ENCODE results near the gene BANF2.
"Not testable (repeated sequence)": the region's sequence is repeated elsewhere in the genome, so short reads cannot be mapped to it uniquely, and the experiment has no call there.

The BANF2 gene

GRCh38 chr20:17699931-17700351 lies at the start of gene BANF2:
Gene BANF2 (plus strand): TSS chr20:17699966. CDS start chr20:17725026, 25,060 bp downstream.
- DNase-seq (ENCODE audit: low spot score), result no peak

- DNase-seq (ENCODE audit: low spot score), result no peak
These were observed 49.3 kb upstream of the BANF2 start for GRCh38 chr20:17650301-17651128.

DNA sequence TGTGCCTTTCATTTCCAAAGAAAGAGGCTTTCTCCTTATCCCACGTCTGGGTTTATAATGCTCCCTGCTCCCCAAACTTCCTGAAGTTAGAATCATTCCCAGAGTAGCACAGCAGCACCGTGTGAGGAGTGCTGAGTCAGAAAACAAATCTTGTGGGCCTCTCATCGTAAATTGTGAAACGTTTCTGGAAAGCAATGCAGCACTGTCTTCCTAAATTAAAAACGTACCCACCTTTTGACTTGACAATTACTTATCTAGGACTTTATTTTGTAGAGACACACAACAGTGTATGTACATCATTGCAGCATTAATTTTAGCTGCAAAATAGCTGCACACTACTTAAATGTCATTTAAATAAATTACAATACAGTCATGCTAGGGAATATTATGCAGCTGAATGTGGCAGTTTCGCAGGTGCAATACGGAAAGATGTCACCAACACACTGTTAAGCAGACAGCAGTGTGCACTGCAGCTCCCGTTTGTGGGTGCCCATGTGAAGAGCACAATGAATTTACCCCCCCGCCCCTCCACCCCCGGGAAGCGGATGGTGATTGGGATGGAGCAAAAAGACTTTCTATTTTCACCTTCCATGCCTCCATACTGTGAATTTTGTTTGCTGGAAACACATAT lies 48.5 kb upstream of the BANF2 start:
- no peak for DNase-seq (ENCODE audit: low spot score)

DNA sequence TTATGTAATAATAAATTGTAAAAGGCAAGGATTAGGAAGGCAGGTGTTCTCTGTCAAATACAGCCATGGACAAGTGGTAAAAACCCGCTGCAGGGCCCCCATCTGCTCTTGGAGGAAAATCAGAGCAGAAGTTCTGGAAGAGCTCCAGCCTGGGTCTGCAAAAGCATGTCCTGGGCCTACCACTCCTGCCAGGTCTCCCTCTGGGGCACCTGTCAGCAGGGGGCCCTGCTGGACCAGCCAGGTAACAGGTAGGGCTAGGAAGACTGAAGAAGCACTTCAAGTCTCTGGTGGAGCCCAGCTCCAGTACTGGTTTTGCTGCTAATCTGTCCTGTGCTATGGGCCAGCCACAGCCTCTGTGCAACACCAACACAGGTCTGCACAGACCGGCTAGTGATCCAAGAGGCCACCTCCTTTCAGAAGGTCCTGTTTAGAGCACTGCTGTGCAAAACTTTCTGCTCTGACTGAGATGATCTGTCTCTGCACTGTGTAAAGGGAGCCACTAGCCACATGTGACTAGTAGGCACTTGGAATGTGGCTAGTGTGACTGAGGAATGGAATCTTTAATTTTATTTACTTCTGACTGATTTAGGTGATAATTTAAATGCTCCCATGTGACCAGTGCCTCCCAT lies 47.9 kb upstream of the BANF2 start:
- no peak for DNase-seq (ENCODE audit: low spot score)

- DNase-seq (ENCODE audit: low spot score), result no peak
These were observed 47.4 kb upstream of the BANF2 start for GRCh38 chr20:17652411-17652810.

GRCh38 chr20:17653835-17654648 lies 45.7 kb upstream of the BANF2 start:
- DNase-seq (ENCODE audit: low spot score), result no peak

DNA sequence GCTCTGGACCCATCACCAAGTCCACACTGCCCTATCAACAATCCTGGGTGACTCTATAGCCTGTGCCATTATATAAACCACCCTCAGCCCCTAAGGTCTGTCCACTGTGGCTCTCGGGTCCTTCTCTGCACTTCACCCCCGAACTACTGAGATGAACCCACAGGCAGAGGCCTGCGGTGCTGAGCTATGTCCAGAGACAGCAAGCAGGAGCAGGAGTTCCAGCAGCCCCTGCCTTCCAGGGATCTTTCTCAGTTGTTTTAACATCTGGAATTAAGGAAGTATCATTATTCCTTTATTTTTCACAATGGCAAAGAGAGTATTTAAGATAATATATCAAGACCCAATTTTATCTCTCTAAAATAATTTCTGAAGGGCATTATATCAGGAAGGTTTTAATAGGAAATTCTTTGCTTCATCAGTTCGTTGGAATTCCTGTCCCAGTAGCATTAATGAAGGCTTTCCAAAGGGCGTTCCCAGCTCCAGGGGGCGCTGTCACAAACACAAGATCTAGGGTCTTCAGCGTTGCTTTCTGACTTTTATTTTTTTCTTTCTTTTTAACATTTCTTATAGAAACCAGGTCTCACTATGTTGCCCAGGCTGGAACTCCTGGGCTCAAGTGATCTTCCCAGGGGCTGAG lies 45.0 kb upstream of the BANF2 start:
- DNase-seq (ENCODE audit: low spot score), result no peak

- DNase-seq (ENCODE audit: low spot score), result no peak
These were observed 44.5 kb upstream of the BANF2 start for GRCh38 chr20:17655286-17655651.

DNA sequence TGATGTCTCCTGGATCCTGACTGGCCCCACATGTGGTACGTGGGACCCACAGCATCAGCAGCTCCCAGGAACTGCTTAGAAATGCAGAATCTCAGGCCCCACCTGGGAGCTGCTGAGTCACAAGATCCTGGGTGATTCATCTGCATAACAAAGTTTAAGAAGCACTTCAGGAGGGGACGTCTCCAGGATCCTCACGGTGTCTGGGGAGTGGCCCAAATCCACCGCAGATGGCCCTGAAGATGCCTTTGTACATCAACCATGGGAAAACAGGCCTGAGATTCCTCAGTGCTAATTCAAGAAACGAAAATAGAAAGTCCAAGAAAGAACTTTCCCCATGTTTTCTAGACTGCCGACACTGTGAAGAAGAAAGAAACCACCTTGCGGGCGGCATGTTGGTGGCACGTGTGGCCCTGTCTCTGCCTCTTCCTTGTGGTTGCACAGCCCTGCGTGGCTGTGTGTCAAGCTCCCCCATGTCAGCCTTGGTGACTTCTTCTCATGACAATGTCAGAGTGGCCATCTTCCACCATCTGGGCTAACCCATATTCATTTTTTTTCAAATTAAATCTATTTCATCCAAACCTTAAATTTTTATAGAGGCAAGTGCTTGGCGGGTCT lies 43.8 kb upstream of the BANF2 start:
- DNase-seq (ENCODE audit: low spot score), result no peak

DNA sequence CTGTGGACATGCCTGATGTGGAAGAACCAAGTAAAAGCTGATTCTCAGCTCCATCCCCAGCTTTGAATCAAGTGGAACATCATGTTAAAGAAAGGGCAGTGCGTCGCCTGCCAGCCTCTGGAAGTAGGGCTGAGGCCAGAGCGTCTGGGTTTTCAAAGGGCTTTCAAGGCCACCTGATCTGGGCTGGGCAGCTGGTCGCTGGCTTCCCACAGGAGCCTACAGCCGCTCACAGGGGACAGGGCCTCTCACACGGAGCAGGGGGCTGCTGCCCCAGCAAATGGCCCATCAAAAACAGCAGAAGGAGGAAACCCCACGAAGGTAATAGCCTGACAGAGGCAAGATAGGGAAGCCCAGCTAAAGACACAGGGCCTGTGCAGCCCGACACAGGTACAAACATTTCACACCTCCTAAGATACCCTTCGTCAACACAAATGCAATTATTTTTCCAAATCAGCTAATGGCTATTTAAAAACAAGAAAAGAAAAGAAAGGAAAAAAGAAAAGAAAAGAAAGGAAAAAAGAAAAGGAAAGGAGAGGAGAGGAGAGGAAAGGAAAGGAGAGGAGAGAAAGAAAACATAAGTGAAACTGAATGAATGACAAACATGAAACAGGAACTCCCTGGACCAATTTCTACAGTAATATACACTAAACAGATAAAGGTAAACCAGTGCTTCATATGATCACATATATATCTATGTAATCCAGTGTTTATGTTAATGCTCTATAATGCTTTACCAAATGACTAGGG lies 42.5 kb upstream of the BANF2 start:
- no peak for DNase-seq (ENCODE audit: low spot score)

- no peak for DNase-seq (ENCODE audit: low spot score)
These were observed 41.7 kb upstream of the BANF2 start for GRCh38 chr20:17657898-17658647.

GRCh38 chr20:17658648-17658993 lies 41.1 kb upstream of the BANF2 start:
- DNase-seq (ENCODE audit: low spot score), result no peak

- not testable (repeated sequence) for DNase-seq (ENCODE audit: low spot score)
These were observed 40.4 kb upstream of the BANF2 start for GRCh38 chr20:17659344-17659743.

- no peak for DNase-seq (ENCODE audit: low spot score)
These were observed 40.0 kb upstream of the BANF2 start for GRCh38 chr20:17659801-17660200.

GRCh38 chr20:17660667-17661066 lies 39.1 kb upstream of the BANF2 start:
- no peak for DNase-seq (ENCODE audit: low spot score)

- DNase-seq (ENCODE audit: low spot score), result no peak
These were observed 38.5 kb upstream of the BANF2 start for GRCh38 chr20:17661121-17661744.

- no peak for DNase-seq (ENCODE audit: low spot score)
These were observed 37.3 kb upstream of the BANF2 start for GRCh38 chr20:17662333-17663039.

- DNase-seq (ENCODE audit: low spot score), result no peak
These were observed 36.7 kb upstream of the BANF2 start for GRCh38 chr20:17663040-17663399.

DNA sequence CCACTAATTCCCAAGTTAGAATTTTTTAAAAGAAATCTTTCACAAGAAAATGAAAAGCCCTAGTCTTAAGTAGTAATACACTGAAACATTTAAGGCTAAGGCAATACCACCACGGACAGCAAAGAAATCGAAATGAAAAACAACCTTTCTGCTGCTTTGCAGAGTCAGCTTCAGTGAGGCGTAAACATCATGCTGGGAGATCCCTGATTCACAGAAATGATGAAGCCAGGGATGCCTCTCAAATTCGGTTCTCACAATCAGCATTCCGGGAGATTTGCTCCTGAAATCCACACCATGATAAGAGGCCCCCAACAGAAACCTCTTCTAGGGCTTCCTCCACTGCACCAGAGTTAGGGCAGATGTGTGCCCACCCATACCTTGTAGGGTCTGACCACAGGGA lies 36.3 kb upstream of the BANF2 start:
- no peak for DNase-seq (ENCODE audit: low spot score)

Data from left forelimb (tissue), 1 donor.